Nephron (organoid): ENCODE measurements around the gene ERG28.

Experiments used
- H3K27ac Mint-ChIP-seq, 3 experiments: 2 replicates each; pipeline ENCODE4 v1.8.0; 2020; ENCODE audit warnings: mixed read lengths in 3 of 3, mild to moderate bottlenecking in 2 of 3, moderate library complexity in 1 of 3
- H3K27me3 Mint-ChIP-seq: 2 replicates; pipeline ENCODE4 v1.8.0; 2021; ENCODE audit warnings: low read depth, mild to moderate bottlenecking, moderate library complexity, mixed read lengths
- H3K36me3 Mint-ChIP-seq: 2 replicates; pipeline ENCODE4 v1.8.0; 2020; ENCODE audit warnings: low read depth, mixed read lengths
- H3K4me1 Mint-ChIP-seq: 2 replicates; pipeline ENCODE4 v1.8.0; 2020; ENCODE audit warnings: mixed read lengths
- H3K4me3 Mint-ChIP-seq, 3 experiments: 2 replicates each; pipeline ENCODE4 v1.8.0; 2020; ENCODE audit warnings: mild to moderate bottlenecking in 3 of 3, mixed read lengths in 3 of 3, moderate library complexity in 2 of 3
- H3K9me3 Mint-ChIP-seq: 2 replicates; pipeline ENCODE4 v1.8.0; 2020; ENCODE audit warnings: mixed read lengths
- CTCF ChIP-seq, 3 experiments: fragments of 200-600 bp; sonication (generic); IDR thresholded peaks; one replicate each; pipeline ENCODE4 v1.5.0; 2021; ENCODE audit warnings: antibody characterized with exemption in 3 of 3; ENCODE audit not compliant: unreplicated experiment in 3 of 3

The ERG28 gene

GRCh38 chr14:75628816-75629215 is 31.9 kb downstream of the ERG28 start:
- no peaks in the 10 kb centered on the region for H3K36me3 Mint-ChIP-seq
- no peak overlapping the region for H3K4me3 Mint-ChIP-seq
- H3K4me1 Mint-ChIP-seq, result peaks cover 14% of the 10 kb centered on the region
- H3K9me3 Mint-ChIP-seq, result no peaks in the 10 kb centered on the region
- H3K27me3 Mint-ChIP-seq, result peaks cover 8% of the 10 kb centered on the region
- no peak for TF ChIP-seq CTCF (IDR thresholded peaks at IDR 0.05; ENCODE audit: unreplicated experiment in 3 of 3)
- H3K27ac Mint-ChIP-seq, result no peak overlapping the region

- no peak for TF ChIP-seq CTCF (IDR thresholded peaks at IDR 0.05; ENCODE audit: unreplicated experiment in 3 of 3)
- H3K9me3 Mint-ChIP-seq, result no peaks in the 10 kb centered on the region
- H3K4me1 Mint-ChIP-seq, result peaks cover 14% of the 10 kb centered on the region
- no peak overlapping the region for H3K4me3 Mint-ChIP-seq
- H3K27me3 Mint-ChIP-seq, result peaks cover 3% of the 10 kb centered on the region
- H3K27ac Mint-ChIP-seq, result no peak overlapping the region
- no peaks in the 10 kb centered on the region for H3K36me3 Mint-ChIP-seq
These were observed 33.3 kb downstream of the ERG28 start for GRCh38 chr14:75627406-75627805.

- no peak for TF ChIP-seq CTCF (IDR thresholded peaks at IDR 0.05; ENCODE audit: unreplicated experiment in 3 of 3)
- H3K27ac Mint-ChIP-seq, result no peak overlapping the region
These were observed 33.8 kb downstream of the ERG28 start for GRCh38 chr14:75626863-75627262.

GRCh38 chr14:75626396-75626795 is 34.3 kb downstream of the ERG28 start:
- peaks cover 8% of the 10 kb centered on the region for H3K4me1 Mint-ChIP-seq
- no peak overlapping the region for H3K27ac Mint-ChIP-seq
- H3K27me3 Mint-ChIP-seq, result peaks cover 3% of the 10 kb centered on the region
- no peak overlapping the region for H3K4me3 Mint-ChIP-seq
- no peaks in the 10 kb centered on the region for H3K36me3 Mint-ChIP-seq
- TF ChIP-seq CTCF (IDR thresholded peaks at IDR 0.05; ENCODE audit: unreplicated experiment in 3 of 3), result no peak
- H3K9me3 Mint-ChIP-seq, result no peaks in the 10 kb centered on the region

More at GRCh38 chr14:75626863-75627262, 33.8 kb downstream of the ERG28 start:
- no peaks in the 10 kb centered on the region for H3K9me3 Mint-ChIP-seq
- no peaks in the 10 kb centered on the region for H3K36me3 Mint-ChIP-seq
- H3K4me3 Mint-ChIP-seq, result no peak overlapping the region
- H3K27me3 Mint-ChIP-seq, result peaks cover 3% of the 10 kb centered on the region
- H3K4me1 Mint-ChIP-seq, result peaks cover 13% of the 10 kb centered on the region

GRCh38 chr14:75625034-75625433 is 35.6 kb downstream of the ERG28 start:
- H3K27ac Mint-ChIP-seq, result peak overlapping the region in 1 of 3 experiments; percentile 30
- H3K36me3 Mint-ChIP-seq, result no peaks in the 10 kb centered on the region
- H3K4me3 Mint-ChIP-seq, result no peak overlapping the region
- no peak for TF ChIP-seq CTCF (IDR thresholded peaks at IDR 0.05; ENCODE audit: unreplicated experiment in 3 of 3)
- H3K9me3 Mint-ChIP-seq, result no peaks in the 10 kb centered on the region
- peaks cover 3% of the 10 kb centered on the region for H3K27me3 Mint-ChIP-seq
- H3K4me1 Mint-ChIP-seq, result no peaks in the 10 kb centered on the region

GRCh38 chr14:75619548-75619947 is 41.1 kb downstream of the ERG28 start:
- no peaks in the 10 kb centered on the region for H3K4me1 Mint-ChIP-seq
- no peaks in the 10 kb centered on the region for H3K27me3 Mint-ChIP-seq
- no peak for TF ChIP-seq CTCF (IDR thresholded peaks at IDR 0.05; ENCODE audit: unreplicated experiment in 3 of 3)
- H3K9me3 Mint-ChIP-seq, result no peaks in the 10 kb centered on the region
- H3K36me3 Mint-ChIP-seq, result no peaks in the 10 kb centered on the region
- H3K4me3 Mint-ChIP-seq, result no peak overlapping the region
- H3K27ac Mint-ChIP-seq, result no peak overlapping the region
